Prostate gland (tissue), 2 donors: ENCODE data around the gene ANKRD23. TPM values are rescaled to one million over a fixed set of nuclear protein-coding genes. Genes with fewer than 3 reads are reported as not detected.

Source experiments
- DNase-seq: peaks from one replicate; pipeline ENCODE4 v3.0.0-alpha.2; 2019; ENCODE audit warnings: low spot score
- H3K27ac ChIP-seq, 2 donors: fragments of 200-600 bp; sonication (generic); 2 replicates each; pipeline ENCODE4 v1.5.1; 2017 to 2019
- H3K27me3 ChIP-seq: fragments of 200-600 bp; sonication (generic); replicated peaks from 2 replicates; pipeline ENCODE4 v1.5.1; 2019; ENCODE audit not compliant: insufficient read depth
- H3K36me3 ChIP-seq, 2 donors: fragments of 200-600 bp; sonication (generic); 1 replicate in 1 of 2; 2 replicates in 1 of 2; pipeline versions ENCODE4 v1.5.1 to v1.8.1; 2017 to 2019
- H3K4me1 ChIP-seq: fragments of 200-600 bp; sonication (generic); replicated peaks from 2 replicates; pipeline ENCODE4 v1.5.1; 2019
- H3K4me3 ChIP-seq, 2 donors: fragments of 200-600 bp; sonication (generic); 2 replicates each; pipeline ENCODE4 v1.5.1; 2017 to 2019
- H3K9me3 ChIP-seq: fragments of 200-600 bp; sonication (generic); 2 replicates; pipeline ENCODE4 v1.5.1; 2017
- POLR2A ChIP-seq: fragments of 450-650 bp; IDR thresholded peaks from one replicate; pipeline ENCODE4 v1.6.1; 2016; ENCODE audit warnings: antibody characterized with exemption, mild to moderate bottlenecking
- POLR2AphosphoS5 ChIP-seq: sonication (generic); formaldehyde crosslinking; IDR thresholded peaks from one replicate; pipeline ENCODE4 v1.6.1; 2017; ENCODE audit warnings: antibody characterized with exemption
- WGBS: methylation state at CpG from one replicate; pipeline ENCODE4 v1.1.5; 2018; 5-methylcytosine and 5-hydroxymethylcytosine counted together
- intact Hi-C: fragments of 100-400 bp; cut with DNase I; formaldehyde crosslinking; loops from one replicate; pipeline ENCODE4 v1.14.2; 2022
- total RNA-seq, 2 donors: library from RNA; depleted of rRNA; stranded (reverse); fragments of >200 nt; gene quantifications; one replicate each; pipeline ENCODE4 v1.1.0, GENCODE V29; 2016
- TF ChIP-seq, protein P1 (sequence below), 4 experiments: fragments of 200-600 bp in 2 of 4; fragments of 450-650 bp in 2 of 4; sonication (generic) in 2 of 4; IDR thresholded peaks; 1 replicate in 3 of 4; 2 replicates in 1 of 4; pipeline ENCODE4 v1.5.1; 2016 to 2019; ENCODE audit warnings: antibody characterized with exemption in 4 of 4, mild to moderate bottlenecking in 2 of 4, moderate library complexity in 2 of 4

The ANKRD23 gene
- total RNA-seq, 2 donors from 2014 or later, result 11.4 to 15.2 TPM

- H3K4me3 ChIP-seq, result no peak overlapping the region
- intact Hi-C loops, result no loop called here
- H3K27ac ChIP-seq, result no peak overlapping the region
- H3K36me3 ChIP-seq, result no peaks in the 10 kb centered on the region
- no peak for DNase-seq
- H3K4me1 ChIP-seq, result no peaks in the 10 kb centered on the region
- H3K9me3 ChIP-seq, result no peaks in the 10 kb centered on the region
- TF ChIP-seq POLR2A, result no peak
- TF ChIP-seq, protein P1, sequence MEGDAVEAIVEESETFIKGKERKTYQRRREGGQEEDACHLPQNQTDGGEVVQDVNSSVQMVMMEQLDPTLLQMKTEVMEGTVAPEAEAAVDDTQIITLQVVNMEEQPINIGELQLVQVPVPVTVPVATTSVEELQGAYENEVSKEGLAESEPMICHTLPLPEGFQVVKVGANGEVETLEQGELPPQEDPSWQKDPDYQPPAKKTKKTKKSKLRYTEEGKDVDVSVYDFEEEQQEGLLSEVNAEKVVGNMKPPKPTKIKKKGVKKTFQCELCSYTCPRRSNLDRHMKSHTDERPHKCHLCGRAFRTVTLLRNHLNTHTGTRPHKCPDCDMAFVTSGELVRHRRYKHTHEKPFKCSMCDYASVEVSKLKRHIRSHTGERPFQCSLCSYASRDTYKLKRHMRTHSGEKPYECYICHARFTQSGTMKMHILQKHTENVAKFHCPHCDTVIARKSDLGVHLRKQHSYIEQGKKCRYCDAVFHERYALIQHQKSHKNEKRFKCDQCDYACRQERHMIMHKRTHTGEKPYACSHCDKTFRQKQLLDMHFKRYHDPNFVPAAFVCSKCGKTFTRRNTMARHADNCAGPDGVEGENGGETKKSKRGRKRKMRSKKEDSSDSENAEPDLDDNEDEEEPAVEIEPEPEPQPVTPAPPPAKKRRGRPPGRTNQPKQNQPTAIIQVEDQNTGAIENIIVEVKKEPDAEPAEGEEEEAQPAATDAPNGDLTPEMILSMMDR (IDR thresholded peaks at IDR 0.05), result no peak
- TF ChIP-seq POLR2AphosphoS5, result no peak
- no peaks in the 10 kb centered on the region for H3K27me3 ChIP-seq
- WGBS, result 80% methylated on average over 16 of the region's 16 CpGs
These were observed 1.9 kb downstream of the ANKRD23 start for GRCh38 chr2:96841701-96842495.

- TF ChIP-seq POLR2AphosphoS5 (no peak), POLR2A (no peak)
- TF ChIP-seq, protein P1 (IDR thresholded peaks at IDR 0.05), result no peak
- no peaks in the 10 kb centered on the region for H3K27me3 ChIP-seq
- H3K36me3 ChIP-seq, result no peaks in the 10 kb centered on the region
- H3K4me3 ChIP-seq, result no peak overlapping the region
- intact Hi-C loops, result no loop called here
- no peaks in the 10 kb centered on the region for H3K4me1 ChIP-seq
- no peak overlapping the region for H3K27ac ChIP-seq
- no peak for DNase-seq
- no peaks in the 10 kb centered on the region for H3K9me3 ChIP-seq
- WGBS, result 88% methylated on average over 37 of the region's 37 CpGs
These were observed 3.7 kb downstream of the ANKRD23 start for GRCh38 chr2:96839875-96840850.

DNA sequence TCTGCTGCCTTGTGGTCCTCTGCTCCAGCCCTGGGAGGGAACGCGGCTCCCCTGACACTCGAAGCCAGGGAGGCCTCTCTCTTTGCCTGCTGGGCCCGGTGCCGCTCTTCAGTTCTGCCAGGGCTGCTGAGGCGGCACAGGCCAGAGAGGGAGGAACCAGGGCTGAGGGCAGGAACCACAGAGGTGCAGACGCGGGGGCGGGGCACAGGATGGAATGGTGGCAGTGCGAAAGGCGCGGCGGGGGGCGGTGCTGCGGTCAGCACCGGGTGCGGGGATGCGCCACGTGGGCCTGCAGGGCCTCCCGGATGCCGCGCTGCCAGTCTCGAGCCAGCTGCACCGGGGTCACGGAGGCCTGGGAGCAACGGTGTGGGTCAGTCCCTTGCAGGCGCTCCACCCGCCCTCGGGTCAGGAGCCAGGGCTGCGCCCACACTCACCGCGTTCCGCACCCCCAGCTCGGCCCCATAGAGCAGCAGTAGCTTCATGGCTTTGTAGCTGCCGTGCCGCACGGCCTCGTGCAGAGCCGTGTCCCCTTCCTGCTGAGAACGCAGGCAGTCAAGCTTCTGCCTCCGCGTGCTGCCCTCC is 4.4 kb downstream of the ANKRD23 start:
- H3K36me3 ChIP-seq, result no peaks in the 10 kb centered on the region
- H3K27me3 ChIP-seq, result no peaks in the 10 kb centered on the region
- no peak overlapping the region for H3K4me3 ChIP-seq
- no peak for DNase-seq
- WGBS, result 32% methylated on average over 40 of the region's 42 CpGs
- no peak overlapping the region for H3K27ac ChIP-seq
- TF ChIP-seq POLR2AphosphoS5 (no peak), POLR2A (no peak)
- TF ChIP-seq, protein P1 (IDR thresholded peaks at IDR 0.05), result no peak
- no peaks in the 10 kb centered on the region for H3K9me3 ChIP-seq
- intact Hi-C loops, result no loop called here
- H3K4me1 ChIP-seq, result no peaks in the 10 kb centered on the region

DNA sequence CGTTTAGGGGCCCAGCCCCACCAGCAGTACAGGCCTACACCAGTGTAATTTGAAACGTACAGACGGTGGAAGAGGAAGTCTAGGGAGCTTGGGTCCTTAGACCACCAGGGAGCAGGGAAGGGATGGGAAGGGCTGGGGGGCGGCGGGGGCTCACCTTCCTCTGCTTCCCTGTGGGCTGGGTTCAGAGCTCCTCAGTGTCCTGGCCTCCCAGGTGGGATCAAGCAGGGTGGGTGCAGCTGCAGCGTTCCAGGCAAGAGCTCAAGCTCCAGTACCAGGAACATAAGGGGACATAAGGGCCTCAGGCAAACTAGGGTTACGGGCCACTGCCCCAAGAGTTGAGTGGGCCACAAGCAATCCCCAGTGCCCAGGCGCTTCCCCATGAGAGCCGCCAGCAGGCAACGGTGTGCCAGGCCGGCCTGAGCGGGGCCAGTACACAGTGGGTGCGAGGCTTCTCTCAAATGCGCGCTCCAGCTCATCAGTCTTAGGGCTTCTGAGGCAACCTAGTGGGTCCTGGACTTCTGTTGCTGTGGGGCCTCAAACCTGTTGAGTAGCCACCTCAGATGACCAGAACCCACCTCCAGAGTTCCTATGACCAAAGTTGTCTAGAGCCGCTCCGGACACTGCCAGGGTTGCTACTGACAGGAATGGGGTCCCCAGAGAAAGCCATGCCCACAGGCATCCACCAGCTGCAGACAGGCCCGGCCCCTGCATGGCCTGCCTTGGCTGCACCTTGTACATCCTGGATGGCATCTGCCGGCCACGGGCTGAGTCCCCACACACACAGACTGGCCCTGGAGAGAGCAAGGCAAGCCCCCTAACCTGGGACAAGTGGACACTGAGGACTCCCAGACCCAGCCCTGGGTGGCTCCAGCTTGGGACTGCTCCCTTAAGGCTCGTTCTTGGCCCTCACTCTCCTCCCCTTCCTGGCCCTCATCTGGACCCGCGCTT is 5.2 kb downstream of the ANKRD23 start:
- Histone ChIP-seq H3K36me3 (no peaks in the 10 kb centered on the region), H3K27ac (no peak overlapping the region), H3K9me3 (no peaks in the 10 kb centered on the region), H3K27me3 (no peaks in the 10 kb centered on the region), H3K4me3 (no peak overlapping the region), H3K4me1 (no peaks in the 10 kb centered on the region)
- WGBS, result 82% methylated on average over 23 of the region's 23 CpGs
- no peak for DNase-seq
- intact Hi-C loops, result no loop called here
- TF ChIP-seq, protein P1 (IDR thresholded peaks at IDR 0.05), result no peak
